HEK293 (cell line): ENCODE results near the gene POLR1H.
A peak's percentile ranks its signal among the peaks of the same experiment; 100 is the strongest.

ENCODE experiments used
- CTCF ChIA-PET: fragments of 350-600 bp; formaldehyde crosslinking; extraction: SDS; loops from one replicate; lab custom pipeline; 2021; ENCODE audit warnings: antibody characterized with exemption; lab: Yijun Ruan, JAX
- POLR2A ChIA-PET: fragments of 300-600 bp; formaldehyde crosslinking; extraction: SDS; loops from one replicate; lab custom pipeline; 2020; ENCODE audit warnings: antibody characterized with exemption, inconsistent platforms; lab: Yijun Ruan, JAX
- H3K27ac ChIP-seq: fragments of 200-500 bp; sonication (Bioruptor generic); 2 replicates; pipeline ENCODE4 v1.5.1; 2014; ENCODE audit warnings: low read depth, low read length, control low read depth, inconsistent platforms; ENCODE audit errors: extremely low read depth
- H3K36me3 ChIP-seq, 2 experiments: fragments of 200-500 bp in 1 of 2; sonication (Bioruptor generic) in 1 of 2; 1 replicate in 1 of 2; 2 replicates in 1 of 2; pipeline ENCODE4 v1.5.1; 2014 to 2017; ENCODE audit warnings: inconsistent platforms in 2 of 2, low read length in 2 of 2; ENCODE audit not compliant: control insufficient read depth in 2 of 2, insufficient read depth in 1 of 2
- H3K4me1 ChIP-seq: fragments of 200-500 bp; sonication (Bioruptor generic); 2 replicates; pipeline ENCODE4 v1.5.1; 2014; ENCODE audit warnings: mild to moderate bottlenecking, low read length, inconsistent platforms; ENCODE audit not compliant: control insufficient read depth, insufficient read depth
- H3K4me3 ChIP-seq: 2 replicates; pipeline ENCODE4 v1.5.1; 2011; ENCODE audit warnings: low read depth, mild to moderate bottlenecking, control low read depth, low read length, moderate library complexity
- H3K9me3 ChIP-seq: fragments of 200-500 bp; sonication (Bioruptor generic); 2 replicates; pipeline ENCODE4 v1.5.1; 2014; ENCODE audit warnings: low read depth, low read length, inconsistent platforms; ENCODE audit not compliant: control insufficient read depth, insufficient read depth
- ATF2 ChIP-seq: fragments of 450-650 bp; formaldehyde crosslinking; IDR thresholded peaks from 2 replicates; pipeline ENCODE4 v1.5.1; 2016; ENCODE audit warnings: missing biosample characterization, missing genetic modification characterization, low read depth
- CTCF ChIP-seq: fragments of 450-650 bp; formaldehyde crosslinking; IDR thresholded peaks from 2 replicates; pipeline ENCODE4 v1.5.1; 2016; ENCODE audit warnings: missing biosample characterization, missing genetic modification characterization
- EGR2 ChIP-seq: fragments of 450-650 bp; formaldehyde crosslinking; IDR thresholded peaks from 2 replicates; pipeline ENCODE4 v1.5.1; 2016; ENCODE audit warnings: low read depth, missing biosample characterization, missing genetic modification characterization
- KLF16 ChIP-seq: fragments of 450-650 bp; formaldehyde crosslinking; IDR thresholded peaks from 2 replicates; pipeline ENCODE4 v1.5.1; 2017; ENCODE audit warnings: missing biosample characterization, missing genetic modification characterization
- OVOL3 ChIP-seq: fragments of 450-650 bp; formaldehyde crosslinking; IDR thresholded peaks from 2 replicates; pipeline ENCODE4 v1.5.1; 2016; ENCODE audit warnings: missing biosample characterization, missing genetic modification characterization
- PATZ1 ChIP-seq: fragments of 450-650 bp; formaldehyde crosslinking; IDR thresholded peaks from 2 replicates; pipeline ENCODE4 v1.5.1; 2016; ENCODE audit warnings: missing biosample characterization, missing genetic modification characterization
- SCRT1 ChIP-seq: fragments of 450-650 bp; formaldehyde crosslinking; IDR thresholded peaks from 2 replicates; pipeline ENCODE4 v1.5.1; 2016; ENCODE audit warnings: missing biosample characterization, missing genetic modification characterization, borderline replicate concordance
- SP2 ChIP-seq: fragments of 450-650 bp; formaldehyde crosslinking; IDR thresholded peaks from 2 replicates; pipeline ENCODE4 v1.5.1; 2016; ENCODE audit warnings: missing biosample characterization, missing genetic modification characterization
- TSHZ1 ChIP-seq: fragments of 450-650 bp; formaldehyde crosslinking; IDR thresholded peaks from 2 replicates; pipeline ENCODE4 v1.5.1; 2016; ENCODE audit warnings: missing biosample characterization, missing genetic modification characterization, borderline replicate concordance
- ZBTB17 ChIP-seq: fragments of 450-650 bp; formaldehyde crosslinking; IDR thresholded peaks from 2 replicates; pipeline ENCODE4 v1.5.1; 2016; ENCODE audit warnings: missing biosample characterization, missing genetic modification characterization
- ZEB2 ChIP-seq: fragments of 450-650 bp; formaldehyde crosslinking; IDR thresholded peaks from 2 replicates; pipeline ENCODE4 v1.5.1; 2016; ENCODE audit warnings: missing biosample characterization, missing genetic modification characterization
- ZFP37 ChIP-seq: fragments of 450-650 bp; formaldehyde crosslinking; IDR thresholded peaks from 2 replicates; pipeline ENCODE4 v1.5.1; 2016; ENCODE audit warnings: missing biosample characterization, missing genetic modification characterization
- ZNF133 ChIP-seq: fragments of 450-650 bp; formaldehyde crosslinking; IDR thresholded peaks from 2 replicates; pipeline ENCODE4 v1.5.1; 2016; ENCODE audit warnings: missing biosample characterization, missing genetic modification characterization
- ZNF146 ChIP-seq: fragments of 450-650 bp; formaldehyde crosslinking; IDR thresholded peaks from 2 replicates; pipeline ENCODE4 v1.5.1; 2016; ENCODE audit warnings: missing biosample characterization, missing genetic modification characterization
- ZNF2 ChIP-seq: fragments of 450-650 bp; formaldehyde crosslinking; IDR thresholded peaks from 2 replicates; pipeline ENCODE4 v1.5.1; 2016; ENCODE audit warnings: missing biosample characterization, missing genetic modification characterization
- ZNF510 ChIP-seq: fragments of 450-650 bp; formaldehyde crosslinking; IDR thresholded peaks from 2 replicates; pipeline ENCODE4 v1.5.1; 2018; ENCODE audit warnings: mild to moderate bottlenecking, missing genetic modification characterization, missing biosample characterization; ENCODE audit not compliant: insufficient replicate concordance
- ZNF513 ChIP-seq: fragments of 450-650 bp; IDR thresholded peaks from 2 replicates; pipeline ENCODE4 v1.5.1; 2018; ENCODE audit warnings: missing biosample characterization, missing genetic modification characterization
- ZNF596 ChIP-seq: fragments of 450-650 bp; IDR thresholded peaks from 2 replicates; pipeline ENCODE4 v1.5.0; 2018; ENCODE audit warnings: missing biosample characterization, mild to moderate bottlenecking, missing genetic modification characterization, moderate library complexity
- ZNF639 ChIP-seq: fragments of 450-650 bp; formaldehyde crosslinking; IDR thresholded peaks from 2 replicates; pipeline ENCODE4 v1.5.1; 2016; ENCODE audit warnings: missing biosample characterization, missing genetic modification characterization
- ZNF654 ChIP-seq: fragments of 450-650 bp; formaldehyde crosslinking; IDR thresholded peaks from 2 replicates; pipeline ENCODE4 v1.5.1; 2016; ENCODE audit warnings: low read depth, missing biosample characterization, missing genetic modification characterization
- ZNF701 ChIP-seq: fragments of 450-650 bp; formaldehyde crosslinking; IDR thresholded peaks from 2 replicates; pipeline ENCODE4 v1.5.1; 2016; ENCODE audit warnings: missing biosample characterization, missing genetic modification characterization
- ZNF707 ChIP-seq: fragments of 450-650 bp; formaldehyde crosslinking; IDR thresholded peaks from 2 replicates; pipeline ENCODE4 v1.5.1; 2016; ENCODE audit warnings: missing biosample characterization, missing genetic modification characterization
- ZSCAN30 ChIP-seq: fragments of 450-650 bp; IDR thresholded peaks from 2 replicates; pipeline ENCODE4 v1.5.1; 2018; ENCODE audit warnings: missing biosample characterization, mild to moderate bottlenecking, missing genetic modification characterization, moderate library complexity

Gene POLR1H

GRCh38 chr6:30061092-30061857 is at the start of gene POLR1H (continued):
- TF ChIP-seq ZFP37 (tag by site-specific recombination) (peak; percentile 65; the same call in 1 of the 2 replicates), ZNF510 (tag by site-specific recombination) (no peak), ZNF639 (peak; percentile 95), ZNF146 (tag by site-specific recombination) (0 out of 2 replicates have a peak, but pooled peaks have one; percentile 11), ZNF513 (tag by site-specific recombination) (no peak; the same call in 1 of the 2 replicates)

GRCh38 chr6:30013291-30013922 is 47.7 kb upstream of the POLR1H start:
- CTCF ChIA-PET = interaction anchor here (0.6 to 4.7 kb wide), 42 partner anchors 11 to 605 kb away, joined by 3 to 76 read pairs (median 4); no protein-coding TSS in a partner anchor
- Histone ChIP-seq H3K4me1 (no peaks in the 10 kb centered on the region), H3K9me3 (no peaks in the 10 kb centered on the region), H3K4me3 (no peak overlapping the region), H3K36me3 (no peaks in the 10 kb centered on the region), H3K27ac (no peak overlapping the region)
- POLR2A ChIA-PET = no interaction called here
- TF ChIP-seq ZNF701 (tag by site-specific recombination) (no peak), ZNF146 (tag by site-specific recombination) (no peak), ATF2 (tag by site-specific recombination) (no peak), ZEB2 (no peak), ZSCAN30 (tag by site-specific recombination) (0 out of 2 replicates have a peak, but pooled peaks have one; percentile 49), CTCF (peak; percentile 67; the same call in 1 of the 2 replicates), ZNF654 (tag by site-specific recombination) (peak; percentile 76), ZNF133 (no peak), EGR2 (tag by site-specific recombination) (no peak), TSHZ1 (tag by site-specific recombination) (no peak), KLF16 (tag by site-specific recombination) (no peak), ZNF707 (tag by site-specific recombination) (no peak), SP2 (tag by site-specific recombination) (no peak), ZNF2 (tag by site-specific recombination) (0 out of 2 replicates have a peak, but pooled peaks have one; percentile 28), PATZ1 (tag by site-specific recombination) (no peak), ZNF596 (tag by site-specific recombination) (no peak), OVOL3 (tag by site-specific recombination) (no peak), ZBTB17 (tag by site-specific recombination) (no peak), SCRT1 (no peak)
